IPS-NIHi7 (cell line): ENCODE measurements around the gene LSM12.

ENCODE experiments used
- DNase-seq: peaks from one replicate; pipeline ENCODE4 v3.0.0; 2012; ENCODE audit warnings: mixed read lengths; ENCODE audit errors: extremely low spot score

LSM12 gene

DNA sequence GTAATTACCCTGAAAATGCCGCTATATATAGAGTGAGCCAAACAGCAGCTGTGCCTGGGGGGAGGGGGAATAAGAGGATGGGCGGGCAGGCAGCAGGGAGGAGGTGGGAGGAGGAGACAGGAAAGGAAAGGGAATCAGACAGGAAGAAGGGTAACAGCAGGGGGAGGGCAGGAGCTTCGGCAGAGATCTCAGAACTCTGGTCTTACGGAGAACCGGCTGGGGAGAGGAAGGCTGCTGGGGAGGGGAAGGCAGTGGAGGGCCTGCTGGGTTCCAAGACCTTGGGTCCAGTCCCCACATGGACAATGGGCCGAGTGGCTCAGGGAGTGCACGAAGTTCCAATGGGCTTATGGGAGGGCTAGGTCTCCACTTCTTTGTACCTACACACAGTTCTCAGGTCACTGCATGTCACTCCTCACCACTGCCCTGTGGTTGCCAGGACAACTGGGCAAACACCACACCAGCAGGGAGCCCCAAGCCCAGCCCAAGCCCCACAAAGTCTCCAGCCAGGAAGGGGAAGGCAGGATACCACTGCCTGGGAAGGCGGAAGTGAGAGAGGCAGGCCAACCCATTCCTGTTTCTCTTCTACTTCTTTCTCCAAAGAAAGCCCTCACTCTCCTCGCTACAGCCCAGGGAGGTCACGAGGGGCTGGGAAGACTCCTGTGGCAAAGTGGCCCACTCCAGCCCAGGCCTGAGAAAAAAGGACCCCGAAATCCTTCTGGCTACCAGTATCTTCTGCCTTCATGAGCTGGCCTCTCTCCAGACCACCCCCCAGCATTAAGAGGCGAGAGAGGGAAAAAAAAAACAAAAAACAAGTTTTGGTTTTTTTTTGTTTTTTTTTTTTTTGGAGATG is 29.4 kb upstream of the LSM12 start:
- DNase-seq = peak; percentile 81

DNA sequence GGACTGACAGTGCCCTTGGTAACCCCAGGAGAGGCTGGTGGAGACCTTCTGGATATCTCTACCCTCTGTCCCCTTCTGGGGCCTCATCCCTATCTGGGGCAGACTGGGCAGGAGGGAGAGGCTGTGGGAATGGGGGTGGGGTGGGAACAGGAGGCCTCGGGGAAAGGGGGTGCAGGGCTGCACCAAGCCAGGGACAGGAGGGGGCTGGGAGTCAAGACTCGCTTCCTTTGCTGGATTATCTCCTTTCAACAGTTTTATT is 28.8 kb upstream of the LSM12 start:
- no peak for DNase-seq

DNA sequence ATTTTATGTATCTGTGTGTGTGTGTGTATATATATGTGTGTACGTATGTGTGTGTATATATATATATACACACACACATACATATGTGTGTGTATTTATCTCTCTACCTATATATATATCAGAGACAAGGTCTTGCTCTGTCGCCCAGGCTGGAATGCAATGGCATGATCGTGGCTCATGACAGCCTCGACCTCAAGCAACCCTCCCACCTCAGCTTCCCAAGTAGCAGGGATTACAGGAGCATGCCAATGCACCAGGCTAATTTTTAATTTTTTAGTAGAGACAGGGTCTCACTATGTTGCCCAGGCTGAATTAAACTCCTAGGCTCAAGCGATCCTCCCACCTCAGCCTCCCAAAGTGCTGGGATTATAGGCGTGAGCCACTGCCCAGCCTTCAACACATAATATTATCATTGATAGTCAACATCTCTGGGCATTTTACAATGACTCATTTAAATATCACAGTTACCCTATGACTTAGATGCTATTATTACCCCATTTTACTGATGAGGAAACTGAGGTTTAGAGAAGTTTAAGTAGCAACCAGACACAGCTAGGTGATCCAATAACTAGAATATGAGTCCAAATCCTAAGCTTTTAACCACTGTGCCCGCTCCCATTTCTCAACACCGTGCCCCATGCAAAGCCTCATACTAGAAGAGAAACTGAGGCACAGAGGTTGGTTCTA is 28.4 kb upstream of the LSM12 start:
- no peak for DNase-seq

DNA sequence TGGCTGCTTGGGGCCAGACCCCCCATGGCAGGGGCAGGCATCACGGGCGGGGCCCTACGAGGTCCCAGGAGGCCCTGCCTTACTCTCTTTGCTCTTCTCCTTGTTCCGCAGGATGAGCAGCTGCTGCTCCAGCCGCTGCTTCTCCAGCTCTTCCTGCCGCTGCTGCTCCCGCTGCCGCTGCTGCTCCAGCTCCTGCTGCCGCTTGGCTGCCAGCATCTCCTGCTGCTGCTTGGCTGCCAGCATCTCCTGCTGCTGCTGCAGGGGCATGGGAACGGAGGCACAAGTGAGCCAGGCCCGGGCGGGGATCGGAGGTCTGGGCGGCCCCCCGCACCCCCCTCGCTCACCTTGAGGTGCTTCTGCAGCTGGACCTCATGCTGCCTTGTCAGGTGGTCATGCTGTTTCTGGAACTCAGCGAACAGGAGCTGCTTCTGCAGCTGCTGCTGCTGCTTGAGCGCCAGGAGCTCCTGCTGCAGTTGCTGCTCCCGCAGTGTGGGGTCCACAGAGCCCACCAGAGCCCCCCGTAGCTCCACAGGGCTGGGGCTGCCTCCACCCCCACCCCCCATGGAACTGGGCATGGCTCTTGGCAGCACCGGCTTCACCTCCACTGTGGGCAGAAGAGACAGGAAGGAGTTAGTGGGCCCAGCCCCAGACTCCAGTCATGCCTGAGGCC is 26.9 kb upstream of the LSM12 start:
- no peak for DNase-seq

GRCh38 chr17:44092051-44092450 is 25.6 kb upstream of the LSM12 start:
- no peak for DNase-seq

- DNase-seq = no peak
Observed at GRCh38 chr17:44091200-44091997, 24.9 kb upstream of the LSM12 start.

GRCh38 chr17:44088254-44088653 is 21.8 kb upstream of the LSM12 start:
- no peak for DNase-seq

DNA sequence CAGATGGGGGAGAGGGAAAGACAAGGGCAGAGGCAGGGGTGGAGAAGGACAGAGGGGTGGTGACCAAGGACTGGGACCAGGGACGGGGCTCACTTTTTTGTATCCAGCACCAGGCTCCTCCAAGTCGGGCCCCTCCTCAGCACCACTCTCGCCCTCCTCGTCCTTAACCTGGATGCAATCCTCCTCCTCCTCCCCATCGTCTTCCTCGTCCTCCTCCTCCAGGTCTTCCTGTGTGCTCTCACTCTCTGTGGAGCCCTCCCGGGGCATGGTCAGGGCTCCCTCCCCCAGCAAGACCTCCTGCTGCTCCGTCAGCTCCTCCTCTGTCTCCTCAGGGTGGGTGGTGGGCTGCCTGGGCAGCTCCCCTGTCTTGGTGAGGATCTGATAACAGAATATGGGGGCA is 20.8 kb upstream of the LSM12 start:
- DNase-seq = no peak

DNA sequence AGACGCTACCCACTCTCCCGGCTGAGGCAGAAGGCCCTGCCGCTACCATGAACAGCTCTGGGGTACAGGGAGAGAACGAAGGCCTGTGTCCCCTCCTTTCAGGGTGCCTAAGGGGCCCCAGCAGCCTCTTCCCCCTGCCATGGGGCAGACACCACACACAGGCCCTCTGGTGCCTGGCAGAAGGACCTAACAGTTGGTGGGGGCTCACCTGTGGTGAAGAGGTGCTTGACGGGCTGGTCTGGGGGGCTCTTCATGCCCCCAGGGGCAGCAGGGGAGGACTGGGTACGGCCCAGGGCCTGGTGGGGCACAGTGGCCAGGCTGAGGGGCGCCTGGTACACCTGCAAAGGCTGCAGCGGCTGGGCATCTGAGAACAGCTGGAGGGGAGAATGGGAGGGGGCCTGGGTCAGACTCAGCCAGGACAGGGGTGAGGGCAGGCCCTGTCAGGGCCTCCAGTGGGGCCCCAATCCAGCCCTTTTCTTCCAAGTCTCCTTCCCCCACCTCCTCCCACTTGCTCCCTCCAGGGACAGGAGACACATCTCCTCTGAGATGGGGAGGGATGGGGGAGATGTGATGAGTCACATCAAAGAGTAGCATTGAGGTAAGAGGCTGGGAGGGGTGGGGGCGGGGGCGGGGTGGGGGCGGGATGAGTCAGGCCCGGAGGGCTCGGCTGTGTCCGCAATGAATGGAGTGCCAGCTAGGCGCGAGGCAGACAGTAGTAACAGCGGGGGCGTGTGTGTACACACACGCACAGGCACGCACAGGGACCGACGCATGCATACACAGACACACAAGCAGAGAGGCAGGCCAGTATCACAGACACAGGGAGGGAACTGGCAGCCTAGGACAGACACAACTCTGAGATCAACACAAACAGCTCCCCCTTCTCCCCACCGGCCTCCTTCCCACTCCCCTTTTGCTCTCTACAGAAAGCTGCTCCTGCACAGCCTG is 20.2 kb upstream of the LSM12 start:
- peak; percentile 80 for DNase-seq

GRCh38 chr17:44085908-44086307 is 19.4 kb upstream of the LSM12 start:
- no peak for DNase-seq

- DNase-seq = no peak
Observed at GRCh38 chr17:44084921-44085320, 18.4 kb upstream of the LSM12 start.

- peak; percentile 71 for DNase-seq
Observed at GRCh38 chr17:44084131-44084538, 17.7 kb upstream of the LSM12 start.

- DNase-seq = no peak
Observed at GRCh38 chr17:44083250-44083849, 16.9 kb upstream of the LSM12 start.

DNA sequence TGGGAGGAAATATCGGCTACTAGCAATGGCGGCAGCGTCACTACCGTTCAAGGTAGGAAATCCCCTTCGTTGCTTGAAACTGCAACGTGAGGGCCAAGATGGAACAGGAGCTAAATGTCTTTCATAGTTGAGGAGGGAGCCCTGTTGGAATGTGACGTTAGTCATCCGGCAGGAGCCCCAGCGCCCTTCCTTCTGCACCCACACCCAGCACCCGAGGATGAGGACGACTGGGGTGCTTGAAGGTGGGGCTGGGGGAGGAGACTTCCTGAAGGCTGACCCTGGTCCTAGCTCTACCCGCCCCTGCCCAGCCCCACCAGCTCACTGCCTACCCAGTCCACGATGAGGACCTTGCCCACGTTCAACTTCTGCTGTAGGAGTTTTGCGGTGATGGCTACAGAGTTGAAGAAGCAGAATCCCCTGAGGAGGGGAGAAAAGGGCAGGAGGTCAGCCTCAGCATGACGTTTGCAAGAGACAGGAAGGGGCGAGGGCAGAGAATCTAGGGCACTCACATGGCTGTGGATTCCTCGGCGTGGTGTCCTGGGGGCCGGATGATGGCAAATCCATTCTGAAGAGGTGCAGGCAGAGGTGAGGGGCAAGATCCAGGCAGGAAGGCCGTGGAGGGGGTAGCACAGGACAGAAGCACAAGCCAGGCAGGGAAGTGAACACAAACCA is 15.9 kb upstream of the LSM12 start:
- DNase-seq = no peak

GRCh38 chr17:44081681-44082080 is 15.2 kb upstream of the LSM12 start:
- DNase-seq = no peak

DNA sequence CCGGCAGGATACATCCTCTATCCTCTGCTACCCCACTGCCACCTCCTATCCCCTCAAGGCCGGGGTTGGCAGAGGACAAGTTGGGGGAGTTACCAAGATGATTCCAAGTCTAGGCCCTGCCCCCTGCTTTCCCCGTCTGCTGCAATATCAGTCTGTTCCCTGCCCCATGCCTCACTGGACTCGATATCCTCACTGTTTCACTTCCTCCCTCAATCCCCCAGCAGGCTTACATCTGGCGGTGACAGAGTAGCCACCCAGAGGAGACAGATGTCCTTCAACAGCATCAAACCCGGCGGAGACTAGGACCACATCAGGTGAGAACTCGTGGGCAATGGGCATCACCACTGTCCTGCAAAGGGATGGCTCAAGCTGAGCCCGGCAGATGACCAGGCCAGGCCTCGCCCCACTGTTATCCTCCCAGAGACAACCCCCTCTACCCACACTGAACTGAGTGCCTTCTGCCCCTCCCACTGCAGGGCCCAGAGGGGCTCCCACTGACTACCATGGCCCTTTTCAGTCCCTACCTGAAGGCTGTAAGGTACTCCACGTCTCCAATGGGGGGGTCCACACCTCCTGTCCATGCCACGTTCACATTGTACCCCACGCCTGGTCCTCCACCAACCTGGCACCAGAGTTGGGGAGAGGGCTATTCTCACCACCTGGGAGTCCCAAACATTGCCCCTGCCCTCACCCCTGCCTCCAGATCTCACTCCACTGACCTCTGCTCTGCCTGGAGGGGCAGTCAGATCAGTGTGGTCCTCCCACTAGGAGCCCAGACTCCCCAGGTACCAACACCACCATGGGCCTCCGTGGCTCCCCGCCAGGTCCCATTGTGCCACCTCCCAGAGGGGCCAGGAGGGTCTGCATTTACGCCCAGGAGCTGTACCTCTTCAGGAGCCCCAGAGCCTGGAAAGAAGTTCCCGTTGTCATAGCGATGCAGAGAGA is 13.7 kb upstream of the LSM12 start:
- DNase-seq = no peak

- no peak for DNase-seq
Observed at GRCh38 chr17:44078412-44078811, 11.9 kb upstream of the LSM12 start.

DNA sequence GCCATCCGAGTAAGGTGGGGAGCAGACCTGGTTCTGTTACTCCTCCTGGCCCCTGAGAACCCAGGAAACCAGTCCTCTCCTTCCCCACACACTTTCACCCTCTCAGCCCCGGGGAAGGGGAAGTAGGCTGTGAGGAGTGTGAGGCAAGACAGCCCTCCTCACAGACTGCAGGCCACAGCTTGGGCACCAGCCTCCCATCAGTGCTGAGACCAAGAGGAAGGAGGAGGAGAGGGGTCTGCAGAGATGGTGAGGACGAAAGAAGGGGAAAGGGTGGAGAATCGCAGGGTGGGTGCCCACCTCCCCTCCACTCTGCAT is 11.1 kb upstream of the LSM12 start:
- DNase-seq = no peak
